Central memory CD4-positive, alpha-beta T cell (primary cell): ENCODE data around the gene ZNF394.

Source experiments
- DNase-seq: peaks from one replicate; pipeline ENCODE4 v3.0.0; 2022

ZNF394 gene

DNA sequence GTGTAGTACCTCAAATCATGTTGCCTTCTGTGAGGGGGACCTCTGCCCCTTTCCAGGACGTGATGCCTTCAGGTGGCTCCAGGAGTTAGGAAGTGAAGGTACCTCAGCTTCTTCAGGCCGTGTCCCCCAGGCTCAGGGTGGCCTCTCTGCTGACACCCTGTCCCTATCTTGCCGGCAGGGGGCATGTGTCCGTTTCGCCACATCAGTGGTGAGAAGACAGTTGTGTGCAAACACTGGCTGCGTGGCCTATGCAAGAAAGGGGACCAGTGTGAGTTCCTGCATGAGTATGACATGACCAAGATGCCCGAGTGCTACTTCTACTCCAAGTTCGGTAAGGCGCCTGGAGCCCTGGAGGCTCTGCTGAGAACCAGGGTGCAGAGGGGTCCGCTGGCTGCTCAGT lies 52.1 kb downstream of the ZNF394 start:
- DNase-seq: no peak

GRCh38 chr7:99446096-99446495 lies 54.0 kb downstream of the ZNF394 start:
- no peak for DNase-seq
